ENCODE data around the gene SCAF4.

SCAF4 gene

GRCh38 chr21:31660591-31660990, 71.3 kb downstream of the SCAF4 start:
- no peak overlapping the region for H3K9ac ChIP-seq
- no peak for TF ChIP-seq CTCF (IDR thresholded peaks at IDR 0.05)
- H3K27me3 ChIP-seq (ENCODE audit: control insufficient read depth, insufficient read depth, low read length), result no peaks in the 10 kb centered on the region
- H3K36me3 ChIP-seq (ENCODE audit: control insufficient read depth, insufficient read depth, low read length), result no peaks in the 10 kb centered on the region
- H2AFZ ChIP-seq, result no peak overlapping the region
- peak overlapping the region; percentile 87 for H3K4me2 ChIP-seq (ENCODE audit: low read length)
- H3K9me3 ChIP-seq (ENCODE audit: control insufficient read depth, low read length), result no peaks in the 10 kb centered on the region
- H3K79me2 ChIP-seq, result peaks cover 12% of the 10 kb centered on the region
- H3K27ac ChIP-seq, result peak overlapping the region; percentile 33
- H3K4me3 ChIP-seq (ENCODE audit: low read depth, low read length), result peak overlapping the region; percentile 83
- H3K4me1 ChIP-seq, result peaks cover 4% of the 10 kb centered on the region

- TF ChIP-seq CTCF (IDR thresholded peaks at IDR 0.05), result no peak
- Histone ChIP-seq H3K27me3 (ENCODE audit: control insufficient read depth, insufficient read depth, low read length) (no peaks in the 10 kb centered on the region), H2AFZ (peak overlapping the region; percentile 64), H3K79me2 (peaks cover 12% of the 10 kb centered on the region), H3K4me3 (ENCODE audit: low read depth, low read length) (peak overlapping the region; percentile 83), H3K4me1 (peaks cover 4% of the 10 kb centered on the region), H3K4me2 (ENCODE audit: low read length) (peak overlapping the region; percentile 87), H3K9me3 (ENCODE audit: control insufficient read depth, low read length) (no peaks in the 10 kb centered on the region), H3K36me3 (ENCODE audit: control insufficient read depth, insufficient read depth, low read length) (no peaks in the 10 kb centered on the region), H3K27ac (peak overlapping the region; percentile 33), H3K9ac (peak overlapping the region; percentile 19)
Observed at GRCh38 chr21:31660259-31660565, 71.7 kb downstream of the SCAF4 start.

- H3K27me3 ChIP-seq (ENCODE audit: control insufficient read depth, insufficient read depth, low read length), result no peaks in the 10 kb centered on the region
- H3K36me3 ChIP-seq (ENCODE audit: control insufficient read depth, insufficient read depth, low read length), result no peaks in the 10 kb centered on the region
- peak within 1 kb of the TSS; percentile 89 for H2AFZ ChIP-seq
- H3K9ac ChIP-seq, result peak within 1 kb of the TSS; percentile 19
- H3K4me2 ChIP-seq (ENCODE audit: low read length), result peak within 1 kb of the TSS; percentile 87
- H3K4me3 ChIP-seq (ENCODE audit: low read depth, low read length), result peak within 1 kb of the TSS; percentile 83
- no peaks in the 10 kb centered on the region for H3K9me3 ChIP-seq (ENCODE audit: control insufficient read depth, low read length)
- H3K27ac ChIP-seq, result peak within 1 kb of the TSS; percentile 66
- TF ChIP-seq CTCF (IDR thresholded peaks at IDR 0.05), result peak; percentile 15
- H3K4me1 ChIP-seq, result peaks cover 4% of the 10 kb centered on the region
- peaks cover 12% of the 10 kb centered on the region for H3K79me2 ChIP-seq
Observed at GRCh38 chr21:31659536-31660258, 72.2 kb downstream of the SCAF4 start, which contains the start of gene SOD1. Gene SOD1 (plus strand): TSS chr21:31659693. CDS start chr21:31659770, 77 bp downstream.

- no peaks in the 10 kb centered on the region for H3K9me3 ChIP-seq (ENCODE audit: control insufficient read depth, low read length)
- peak overlapping the region; percentile 83 for H3K4me3 ChIP-seq (ENCODE audit: low read depth, low read length)
- peaks cover 12% of the 10 kb centered on the region for H3K79me2 ChIP-seq
- peak overlapping the region; percentile 89 for H2AFZ ChIP-seq
- peak overlapping the region; percentile 68 for H3K4me2 ChIP-seq (ENCODE audit: low read length)
- no peak for TF ChIP-seq CTCF (IDR thresholded peaks at IDR 0.05)
- peaks cover 4% of the 10 kb centered on the region for H3K4me1 ChIP-seq
- H3K27ac ChIP-seq, result peak overlapping the region; percentile 66
- no peaks in the 10 kb centered on the region for H3K27me3 ChIP-seq (ENCODE audit: control insufficient read depth, insufficient read depth, low read length)
- no peak overlapping the region for H3K9ac ChIP-seq
- H3K36me3 ChIP-seq (ENCODE audit: control insufficient read depth, insufficient read depth, low read length), result no peaks in the 10 kb centered on the region
Observed at GRCh38 chr21:31659286-31659535, 72.7 kb downstream of the SCAF4 start.

GRCh38 chr21:31658053-31658452, 73.9 kb downstream of the SCAF4 start:
- Histone ChIP-seq H3K9me3 (ENCODE audit: control insufficient read depth, low read length) (no peaks in the 10 kb centered on the region), H3K27me3 (ENCODE audit: control insufficient read depth, insufficient read depth, low read length) (no peaks in the 10 kb centered on the region), H2AFZ (no peak overlapping the region), H3K79me2 (peaks cover 9% of the 10 kb centered on the region), H3K4me2 (ENCODE audit: low read length) (no peak overlapping the region), H3K4me1 (peaks cover 4% of the 10 kb centered on the region), H3K27ac (no peak overlapping the region), H3K9ac (no peak overlapping the region), H3K36me3 (ENCODE audit: control insufficient read depth, insufficient read depth, low read length) (no peaks in the 10 kb centered on the region), H3K4me3 (ENCODE audit: low read depth, low read length) (no peak overlapping the region)
- TF ChIP-seq CTCF (IDR thresholded peaks at IDR 0.05), result no peak

All from parathyroid adenoma (tissue), 2 donors.